Measurements from ENCODE around the gene COL11A1.
"Not testable (repeated sequence)": the region's sequence is repeated elsewhere in the genome, so short reads cannot be mapped to it uniquely, and the experiment has no call there.

The COL11A1 gene

DNA sequence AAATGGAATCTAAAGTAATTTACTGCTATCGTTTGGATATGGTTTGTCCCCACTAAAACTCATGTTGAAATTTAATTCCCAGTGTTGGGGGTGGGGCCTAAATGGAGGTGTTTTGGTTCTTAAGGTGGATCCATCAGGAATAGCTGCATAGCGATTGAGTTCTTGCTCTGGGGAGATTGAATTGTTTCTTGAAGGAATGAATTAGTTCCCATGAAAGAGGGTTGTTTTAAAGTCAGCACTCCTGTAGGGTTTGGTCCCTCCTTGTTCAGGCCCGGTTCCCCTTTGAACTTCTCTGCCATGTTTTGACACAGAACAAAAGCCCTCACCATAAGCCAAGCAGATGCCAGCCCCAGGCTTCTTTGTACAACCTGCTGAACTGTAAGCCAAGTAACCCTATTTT is 170.9 kb downstream of the COL11A1 start:
- Histone ChIP-seq H3K4me3 (ENCODE audit: low read depth, low read length) (no peak overlapping the region), H3K36me3 (no peaks in the 10 kb centered on the region), H3K9me3 (ENCODE audit: severe bottlenecking) (no peaks in the 10 kb centered on the region), H3K27me3 (ENCODE audit: insufficient read depth, low read depth, severe bottlenecking) (no peaks in the 10 kb centered on the region), H3K27ac (no peak overlapping the region)
- TF ChIP-seq, protein P1, sequence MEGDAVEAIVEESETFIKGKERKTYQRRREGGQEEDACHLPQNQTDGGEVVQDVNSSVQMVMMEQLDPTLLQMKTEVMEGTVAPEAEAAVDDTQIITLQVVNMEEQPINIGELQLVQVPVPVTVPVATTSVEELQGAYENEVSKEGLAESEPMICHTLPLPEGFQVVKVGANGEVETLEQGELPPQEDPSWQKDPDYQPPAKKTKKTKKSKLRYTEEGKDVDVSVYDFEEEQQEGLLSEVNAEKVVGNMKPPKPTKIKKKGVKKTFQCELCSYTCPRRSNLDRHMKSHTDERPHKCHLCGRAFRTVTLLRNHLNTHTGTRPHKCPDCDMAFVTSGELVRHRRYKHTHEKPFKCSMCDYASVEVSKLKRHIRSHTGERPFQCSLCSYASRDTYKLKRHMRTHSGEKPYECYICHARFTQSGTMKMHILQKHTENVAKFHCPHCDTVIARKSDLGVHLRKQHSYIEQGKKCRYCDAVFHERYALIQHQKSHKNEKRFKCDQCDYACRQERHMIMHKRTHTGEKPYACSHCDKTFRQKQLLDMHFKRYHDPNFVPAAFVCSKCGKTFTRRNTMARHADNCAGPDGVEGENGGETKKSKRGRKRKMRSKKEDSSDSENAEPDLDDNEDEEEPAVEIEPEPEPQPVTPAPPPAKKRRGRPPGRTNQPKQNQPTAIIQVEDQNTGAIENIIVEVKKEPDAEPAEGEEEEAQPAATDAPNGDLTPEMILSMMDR (IDR thresholded peaks at IDR 0.05; ENCODE audit: low read depth, low read length): no peak
- DNase-seq: no peak

DNA sequence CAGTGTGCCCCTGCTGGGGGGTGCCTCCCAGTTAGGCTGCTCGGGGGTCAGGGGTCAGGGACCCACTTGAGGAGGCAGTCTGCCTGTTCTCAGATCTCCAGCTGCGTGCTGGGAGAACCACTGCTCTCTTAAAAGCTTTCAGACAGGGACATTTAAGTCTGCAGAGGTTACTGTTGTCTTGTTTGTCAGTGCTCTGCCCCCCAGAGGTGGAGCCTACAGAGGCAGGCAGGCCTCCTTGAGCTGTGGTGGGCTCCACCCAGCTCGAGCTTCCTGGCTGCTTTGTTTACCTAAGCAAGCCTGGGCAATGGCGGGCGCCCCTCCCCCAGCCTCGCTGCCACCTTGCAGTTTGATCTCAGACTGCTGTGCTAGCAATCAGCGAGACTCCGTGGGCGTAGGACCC is 175.0 kb downstream of the COL11A1 start:
- not testable (repeated sequence) for H3K9me3 ChIP-seq (ENCODE audit: severe bottlenecking); H3K27me3 ChIP-seq (ENCODE audit: insufficient read depth, low read depth, severe bottlenecking); H3K36me3 ChIP-seq; DNase-seq; H3K4me3 ChIP-seq (ENCODE audit: low read depth, low read length); H3K27ac ChIP-seq

DNA sequence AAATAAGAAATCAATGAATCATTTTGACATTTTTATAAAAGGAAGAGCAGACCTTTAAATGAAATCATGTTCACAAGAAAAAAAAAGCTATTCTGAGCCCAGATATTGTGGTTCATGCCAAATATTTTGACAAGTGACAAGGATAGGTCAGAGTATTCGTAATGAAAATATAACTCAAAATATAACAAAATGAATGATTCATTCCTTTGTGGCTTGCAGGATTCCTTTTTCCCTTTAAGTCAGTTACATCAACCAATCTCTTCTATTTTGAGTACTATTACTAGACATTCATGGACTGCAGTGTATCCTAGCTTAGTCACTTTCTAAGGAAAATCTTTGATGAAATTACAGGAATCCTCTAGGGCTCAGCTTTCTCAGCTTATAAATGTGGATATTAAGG is 188.7 kb downstream of the COL11A1 start:
- no peaks in the 10 kb centered on the region for H3K36me3 ChIP-seq
- H3K9me3 ChIP-seq (ENCODE audit: severe bottlenecking): no peaks in the 10 kb centered on the region
- no peak overlapping the region for H3K4me3 ChIP-seq (ENCODE audit: low read depth, low read length)
- TF ChIP-seq, protein P1 (IDR thresholded peaks at IDR 0.05; ENCODE audit: low read depth, low read length): no peak
- no peak overlapping the region for H3K27ac ChIP-seq
- H3K27me3 ChIP-seq (ENCODE audit: insufficient read depth, low read depth, severe bottlenecking): no peaks in the 10 kb centered on the region
- no peak for DNase-seq

DNA sequence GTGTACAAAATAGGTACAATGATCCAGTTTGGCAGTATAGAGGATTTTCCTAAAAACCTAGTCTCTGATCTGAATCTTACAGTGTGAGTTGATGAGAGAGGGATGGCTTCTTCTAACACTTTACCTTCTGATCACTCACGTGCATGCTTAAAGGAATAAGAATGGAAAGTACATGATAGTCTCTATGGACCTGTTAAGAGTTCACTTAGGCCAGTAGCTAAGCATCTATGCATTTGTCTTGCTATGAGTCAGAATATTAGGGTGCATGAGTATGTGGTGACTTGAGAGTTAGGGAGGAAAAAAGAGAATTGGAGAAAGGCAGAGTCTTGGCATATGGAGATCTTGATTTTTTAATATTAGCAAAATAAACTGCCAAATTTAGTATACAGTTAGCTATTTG is 206.3 kb downstream of the COL11A1 start:
- Histone ChIP-seq H3K27me3 (ENCODE audit: insufficient read depth, low read depth, severe bottlenecking) (no peaks in the 10 kb centered on the region), H3K36me3 (no peaks in the 10 kb centered on the region), H3K27ac (no peak overlapping the region), H3K9me3 (ENCODE audit: severe bottlenecking) (no peaks in the 10 kb centered on the region), H3K4me3 (ENCODE audit: low read depth, low read length) (no peak overlapping the region)
- TF ChIP-seq, protein P1 (IDR thresholded peaks at IDR 0.05; ENCODE audit: low read depth, low read length): no peak
- DNase-seq: no peak

DNA sequence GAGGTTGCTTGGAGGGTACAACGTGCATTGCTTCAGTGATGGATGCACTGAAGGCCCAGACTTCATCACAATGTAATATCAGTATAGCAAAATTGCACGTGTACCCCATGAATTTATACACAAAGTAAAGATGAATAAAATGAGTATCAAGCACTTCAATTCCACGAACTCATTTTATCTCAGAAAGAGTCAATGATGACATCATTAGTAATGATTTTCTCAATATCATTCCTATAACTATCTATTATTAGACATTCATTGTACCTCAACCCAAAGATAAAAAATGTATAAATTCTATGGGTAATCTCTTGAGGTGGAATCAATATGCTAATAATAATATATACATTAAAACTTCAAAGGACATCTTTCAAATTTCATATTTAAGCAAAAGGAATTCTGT is 208.4 kb downstream of the COL11A1 start:
- no peaks in the 10 kb centered on the region for H3K9me3 ChIP-seq (ENCODE audit: severe bottlenecking)
- TF ChIP-seq, protein P1 (IDR thresholded peaks at IDR 0.05; ENCODE audit: low read depth, low read length): no peak
- H3K36me3 ChIP-seq: no peaks in the 10 kb centered on the region
- H3K27ac ChIP-seq: no peak overlapping the region
- H3K4me3 ChIP-seq (ENCODE audit: low read depth, low read length): no peak overlapping the region
- DNase-seq: no peak
- no peaks in the 10 kb centered on the region for H3K27me3 ChIP-seq (ENCODE audit: insufficient read depth, low read depth, severe bottlenecking)

DNA sequence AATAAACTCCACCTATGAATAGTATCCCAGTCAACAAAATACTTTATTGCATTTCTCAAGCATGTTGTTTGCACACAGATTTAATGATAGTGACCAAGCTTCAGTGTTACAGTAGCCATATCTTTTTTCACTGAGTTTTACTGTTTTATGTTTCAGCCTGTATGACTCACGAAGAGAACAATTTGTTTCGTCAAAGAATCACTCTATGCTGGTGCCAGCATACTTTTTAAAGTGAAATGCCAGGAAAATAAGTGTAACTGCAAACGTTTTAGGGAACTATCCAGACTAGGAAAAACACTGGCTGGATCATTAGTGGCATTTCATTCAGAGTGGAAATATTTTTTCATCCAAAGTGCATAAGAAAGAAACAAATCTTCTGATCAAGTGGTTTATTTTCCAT is 210.8 kb downstream of the COL11A1 start:
- Histone ChIP-seq H3K4me3 (ENCODE audit: low read depth, low read length) (no peak overlapping the region), H3K36me3 (no peaks in the 10 kb centered on the region), H3K27me3 (ENCODE audit: insufficient read depth, low read depth, severe bottlenecking) (no peaks in the 10 kb centered on the region), H3K9me3 (ENCODE audit: severe bottlenecking) (no peaks in the 10 kb centered on the region), H3K27ac (no peak overlapping the region)
- TF ChIP-seq, protein P1 (IDR thresholded peaks at IDR 0.05; ENCODE audit: low read depth, low read length): no peak
- no peak for DNase-seq
